Central memory CD4-positive, alpha-beta T cell (primary cell): ENCODE measurements around the gene GPBP1.
"Not testable (repeated sequence)": the region's sequence is repeated elsewhere in the genome, so short reads cannot be mapped to it uniquely, and the experiment has no call there.

ENCODE experiments used
- DNase-seq: peaks from one replicate; pipeline ENCODE4 v3.0.0; 2022
- total RNA-seq, 3 experiments: gene quantifications; one replicate each; lab custom pipeline; 2026; lab: John Stamatoyannopoulos, UW

Gene GPBP1, protein sequence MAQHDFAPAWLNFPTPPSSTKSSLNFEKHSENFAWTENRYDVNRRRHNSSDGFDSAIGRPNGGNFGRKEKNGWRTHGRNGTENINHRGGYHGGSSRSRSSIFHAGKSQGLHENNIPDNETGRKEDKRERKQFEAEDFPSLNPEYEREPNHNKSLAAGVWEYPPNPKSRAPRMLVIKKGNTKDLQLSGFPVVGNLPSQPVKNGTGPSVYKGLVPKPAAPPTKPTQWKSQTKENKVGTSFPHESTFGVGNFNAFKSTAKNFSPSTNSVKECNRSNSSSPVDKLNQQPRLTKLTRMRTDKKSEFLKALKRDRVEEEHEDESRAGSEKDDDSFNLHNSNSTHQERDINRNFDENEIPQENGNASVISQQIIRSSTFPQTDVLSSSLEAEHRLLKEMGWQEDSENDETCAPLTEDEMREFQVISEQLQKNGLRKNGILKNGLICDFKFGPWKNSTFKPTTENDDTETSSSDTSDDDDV
- total RNA-seq, result 186 to 265 (median 232) reads per million in 3 experiments

DNA sequence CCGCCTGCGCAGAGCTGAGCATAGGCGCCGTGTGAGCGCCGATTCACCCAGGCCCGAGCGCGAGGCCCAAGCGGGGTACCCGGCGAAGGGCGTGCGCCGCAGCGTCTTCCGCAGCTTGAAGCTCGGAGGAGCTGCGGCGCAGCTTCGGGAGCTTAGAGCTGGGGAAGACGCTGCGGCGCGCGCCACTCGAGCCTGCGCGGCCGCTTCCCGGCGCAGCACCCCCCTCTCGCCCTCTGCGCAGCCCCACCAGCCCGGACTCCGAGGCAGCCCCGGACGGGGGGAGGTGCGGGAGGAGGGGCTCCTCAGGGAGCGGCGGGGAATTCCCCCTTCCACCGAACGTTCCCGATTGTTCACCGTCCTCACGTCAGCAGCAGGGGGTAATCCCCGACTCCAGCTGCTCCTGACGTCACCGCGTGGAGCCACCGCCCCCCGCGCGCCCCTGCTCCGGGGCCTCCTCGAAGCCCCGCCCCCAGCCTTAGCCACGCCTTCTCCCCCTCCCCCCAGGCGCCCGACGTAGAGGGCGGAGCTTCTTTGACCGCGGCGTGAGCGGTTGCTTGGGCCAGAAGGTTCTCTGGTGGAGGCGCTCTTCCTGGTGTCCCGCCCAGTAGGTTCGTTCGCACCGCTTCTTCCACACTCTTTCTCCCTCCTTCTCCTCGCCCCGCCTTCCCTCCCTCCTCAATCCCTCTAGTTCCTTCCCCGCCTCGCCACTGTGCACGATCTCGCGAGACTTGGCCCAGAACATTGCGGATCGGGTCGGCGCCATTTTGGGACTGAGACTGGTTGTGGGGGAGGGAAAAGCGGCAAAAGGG, at the start of gene GPBP1:
Gene GPBP1, plus strand, starts transcription at position 741 of the 809 bp plus-strand sequence. CDS start 40,072 bp downstream, outside the sequence.
- peak; percentile 99 for DNase-seq

DNA sequence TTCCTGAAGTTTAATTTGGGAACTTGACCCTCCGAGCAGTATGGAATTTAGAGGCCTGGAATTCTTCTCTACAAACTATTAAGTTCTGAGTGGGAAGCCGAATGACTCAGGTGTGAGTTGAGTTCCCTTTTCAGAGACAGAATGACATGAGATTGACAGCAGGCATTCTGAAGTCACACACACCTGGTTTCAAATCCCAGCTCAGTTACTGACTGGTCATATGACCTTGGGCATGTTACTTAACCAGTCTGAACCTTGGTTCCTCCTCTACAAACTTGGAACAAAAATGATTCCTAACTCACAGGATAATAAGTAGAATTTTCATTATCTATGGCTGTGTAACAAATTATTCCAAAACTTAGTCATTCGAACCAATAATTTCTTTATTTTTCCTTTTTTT, 45.5 kb upstream of the GPBP1 start:
- no peak for DNase-seq

DNA sequence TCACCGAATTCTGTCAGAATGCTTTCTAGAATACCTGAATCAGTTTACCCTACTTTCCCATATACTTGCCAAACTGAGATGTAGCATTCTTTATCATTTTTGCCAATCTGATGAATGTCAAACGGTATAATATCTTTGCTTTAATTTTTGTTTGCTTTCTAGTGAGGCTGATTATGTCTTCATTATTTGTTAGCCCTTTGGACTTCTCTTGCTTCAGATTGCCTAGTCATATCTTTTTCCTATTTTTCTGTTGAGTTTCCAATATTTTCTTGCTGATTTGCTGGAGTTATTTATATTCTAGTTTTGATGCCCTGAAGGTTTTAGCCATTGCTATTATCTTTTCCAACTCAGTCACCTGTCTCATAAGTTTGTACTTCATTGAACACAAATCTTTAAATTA, 40.3 kb upstream of the GPBP1 start:
- DNase-seq, result no peak

DNA sequence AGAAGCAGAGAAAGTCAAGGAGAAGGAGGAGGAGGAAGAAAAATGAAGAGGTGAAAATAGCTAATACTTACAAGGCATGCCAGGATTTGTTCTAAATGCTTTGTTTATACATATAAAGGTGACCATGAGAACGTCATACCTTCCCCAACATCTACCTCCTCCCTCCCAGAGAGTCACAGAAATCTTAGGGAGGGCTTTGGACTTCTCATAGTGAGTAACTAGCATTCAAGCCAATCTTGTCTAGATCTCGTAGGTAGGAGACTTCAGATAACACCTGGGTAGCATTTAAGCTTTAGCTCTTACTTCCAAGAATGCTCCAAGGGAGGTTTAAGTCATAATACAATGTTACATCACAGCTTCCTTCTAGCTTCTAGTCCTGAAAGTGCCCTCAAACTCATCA, 36.5 kb upstream of the GPBP1 start:
- DNase-seq, result no peak

DNA sequence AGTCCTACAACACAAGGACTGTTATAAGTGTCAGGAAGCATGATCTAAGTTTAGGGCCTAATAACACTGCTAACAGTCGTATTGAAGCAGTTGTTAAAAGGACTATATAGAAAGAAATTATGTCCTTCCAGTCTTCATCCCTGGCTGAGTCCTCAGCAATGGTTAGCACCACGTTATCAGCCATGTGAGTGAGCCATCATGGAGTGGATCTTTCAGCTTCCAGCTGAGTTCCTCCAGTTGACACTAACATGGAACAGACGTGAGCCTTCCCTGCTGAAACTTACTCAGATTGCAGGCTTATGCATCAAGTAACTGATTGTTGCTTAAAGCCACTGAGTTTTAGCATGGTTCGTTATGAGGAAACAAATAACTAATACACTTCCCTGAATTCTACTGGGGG, 21.5 kb upstream of the GPBP1 start:
- DNase-seq, result no peak

DNA sequence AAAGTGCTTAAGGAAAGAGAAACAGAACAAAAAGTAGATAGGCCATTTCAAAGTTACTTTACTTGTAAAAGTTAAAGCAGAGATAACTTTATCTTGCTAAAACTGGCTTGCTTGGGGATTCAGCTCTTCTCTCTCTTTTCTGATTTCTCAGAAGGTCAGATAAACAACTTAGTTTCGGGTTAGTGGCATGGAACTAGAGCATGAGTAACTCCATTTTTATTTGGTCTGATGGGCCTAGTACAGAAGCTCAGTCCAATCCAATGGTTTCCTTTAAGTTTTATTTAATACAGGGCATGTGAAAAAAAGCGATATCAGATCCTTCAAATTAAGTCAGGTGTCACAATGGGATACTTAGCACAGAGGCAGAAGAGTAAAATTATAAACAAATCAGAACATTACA, 18.8 kb upstream of the GPBP1 start:
- DNase-seq, result no peak

DNA sequence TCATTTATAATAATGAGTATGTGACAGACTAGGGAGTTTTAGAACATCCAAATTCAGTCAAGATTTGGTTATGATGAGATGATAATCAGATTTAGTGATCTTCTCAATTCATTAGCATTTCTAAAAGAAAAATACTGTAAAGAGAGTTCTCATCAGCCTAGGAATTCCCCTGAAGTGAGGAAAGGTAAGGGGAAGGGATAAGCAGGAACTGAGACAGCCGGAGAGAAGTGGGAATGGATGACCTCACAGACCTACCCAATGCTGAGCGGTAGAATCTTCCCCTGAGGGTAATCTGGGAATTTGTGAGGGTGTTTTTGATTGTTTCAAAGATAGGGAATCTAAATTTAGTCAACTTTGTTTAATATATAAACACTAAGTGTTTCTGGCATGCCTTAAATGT, 16.7 kb upstream of the GPBP1 start:
- DNase-seq, result no peak

DNA sequence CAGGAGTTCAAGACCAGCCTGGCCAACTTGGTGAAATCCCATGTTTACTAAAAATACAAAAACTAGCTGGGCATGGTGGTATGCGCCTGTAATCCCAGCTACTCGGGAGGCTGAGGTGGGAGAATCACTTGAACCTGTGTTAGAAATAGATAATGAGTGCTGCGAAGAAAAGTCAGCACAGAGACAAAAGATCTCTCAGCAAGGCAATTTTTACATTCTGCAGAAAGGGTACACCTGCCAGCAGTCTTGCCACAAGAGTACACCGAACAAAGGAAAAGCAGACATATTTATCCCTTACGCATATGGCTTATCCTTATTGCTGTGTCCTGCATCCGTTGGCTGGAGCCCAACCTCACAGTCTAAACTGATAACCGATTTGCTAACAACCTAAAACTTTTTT, 16.2 kb upstream of the GPBP1 start:
- DNase-seq, result no peak

DNA sequence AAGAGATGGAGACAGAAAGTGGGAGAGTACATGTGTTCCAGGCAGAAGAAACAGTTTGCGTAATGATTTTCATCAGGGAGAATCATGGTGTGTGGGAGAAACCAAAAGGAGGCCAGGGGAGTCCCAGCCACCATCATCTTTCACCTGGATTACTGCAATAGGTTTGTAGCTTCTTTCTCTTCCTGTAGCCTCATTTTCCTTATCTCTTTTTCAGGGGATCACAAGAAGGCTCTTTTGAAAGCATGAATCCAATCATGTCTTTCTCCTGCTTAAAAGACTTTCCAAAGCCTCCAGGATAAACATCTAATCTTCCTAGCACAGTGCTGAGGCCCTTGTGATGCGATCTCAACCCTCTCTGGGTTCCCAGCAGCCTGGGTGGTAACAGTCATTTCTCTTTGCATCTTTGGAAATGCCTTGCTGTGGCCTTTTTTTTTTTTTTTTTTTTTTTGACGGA, 10.3 kb upstream of the GPBP1 start:
- DNase-seq, result no peak

DNA sequence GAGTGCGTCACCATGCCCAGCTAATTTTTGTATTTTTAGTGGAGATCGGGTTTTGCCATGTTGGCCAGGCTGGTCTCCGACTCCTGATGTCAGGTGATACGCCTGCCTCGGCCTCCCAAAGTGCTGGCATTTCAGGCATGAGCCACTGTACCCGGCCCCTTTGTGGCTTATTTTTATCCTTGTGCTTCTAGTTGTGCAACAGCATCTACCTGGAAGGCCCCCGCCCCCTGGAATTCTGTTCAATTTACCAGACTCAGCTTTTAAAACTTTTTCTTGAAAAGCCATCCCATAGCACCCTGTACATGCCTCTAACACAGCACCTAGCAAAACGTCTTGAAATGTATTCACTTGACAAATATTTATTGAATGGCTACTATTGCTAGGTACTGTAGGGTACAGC, 9.7 kb upstream of the GPBP1 start:
- DNase-seq, result no peak

DNA sequence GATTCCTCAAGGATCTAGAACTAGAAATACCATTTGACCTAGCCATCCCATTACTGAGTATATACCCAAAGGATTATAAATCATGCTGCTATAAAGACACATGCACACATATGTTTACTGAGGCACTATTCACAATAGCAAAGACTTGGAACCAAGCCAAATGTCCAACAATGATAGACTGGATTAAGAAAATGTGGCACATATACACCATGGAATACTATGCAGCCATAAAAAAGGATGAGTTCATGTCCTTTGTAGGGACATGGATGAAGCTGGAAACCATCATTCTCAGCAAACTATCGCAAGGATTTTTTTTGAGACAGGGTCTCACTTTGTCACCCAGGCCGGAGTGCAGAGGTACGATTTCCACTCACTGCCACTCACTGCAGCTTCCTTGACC, 8.7 kb upstream of the GPBP1 start:
- DNase-seq, result not testable (repeated sequence)

DNA sequence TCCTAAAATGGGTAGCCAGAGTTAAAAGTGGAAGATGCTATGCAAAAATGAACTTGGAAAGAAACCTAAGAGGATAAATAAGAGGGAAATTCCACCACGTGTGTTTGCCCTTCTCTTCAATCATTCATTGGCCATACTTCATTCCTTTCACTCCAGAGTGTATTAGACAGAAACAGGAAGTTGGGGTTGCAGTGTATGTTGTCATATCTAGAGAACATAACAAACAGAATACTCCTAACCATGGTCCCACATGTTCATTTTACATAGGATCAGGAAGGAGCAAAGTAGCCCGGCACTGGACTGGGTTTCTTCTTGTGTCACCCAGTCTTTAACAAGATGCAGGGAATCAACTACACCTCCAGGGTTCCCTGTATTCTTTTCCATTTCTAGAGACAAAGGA, 7.6 kb upstream of the GPBP1 start:
- no peak for DNase-seq

DNA sequence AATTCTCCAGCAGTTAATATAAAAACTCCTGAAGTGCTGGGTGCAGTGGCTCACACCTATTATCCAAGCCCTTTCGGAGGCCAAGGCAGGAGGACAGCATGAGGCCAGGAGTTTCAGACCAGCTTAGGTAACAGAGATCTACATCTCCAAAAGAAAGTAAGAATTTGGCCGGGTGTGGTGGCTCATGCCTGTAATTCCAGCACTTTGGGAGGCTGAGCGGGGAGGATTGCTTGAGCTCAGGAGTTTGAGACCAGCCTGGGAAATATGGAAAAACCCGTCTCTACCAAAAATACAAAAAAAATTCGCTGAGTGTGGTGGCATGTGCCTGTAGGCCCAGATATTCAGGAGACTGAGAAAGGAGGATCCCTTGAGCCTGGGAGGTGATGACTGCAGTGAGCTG, 6.7 kb upstream of the GPBP1 start:
- no peak for DNase-seq

DNA sequence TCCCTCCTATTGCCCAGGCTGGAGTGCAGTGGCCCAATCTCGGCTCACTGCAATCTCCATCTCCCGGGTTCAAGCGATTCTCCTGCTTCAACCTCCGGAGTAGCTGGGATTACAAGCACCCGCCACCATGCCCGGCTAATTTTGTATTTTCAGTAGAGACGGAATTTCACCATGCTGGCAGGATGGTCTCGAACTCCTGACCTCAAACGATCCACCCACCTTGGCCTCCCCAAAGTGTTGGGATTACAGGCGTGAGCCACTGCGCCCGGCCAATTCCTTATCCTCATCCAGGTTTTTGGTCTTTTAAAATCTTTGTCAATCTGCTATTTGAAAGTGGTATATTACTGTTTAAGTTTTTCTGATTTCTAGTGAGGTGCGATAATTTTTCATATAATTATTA, 3.7 kb upstream of the GPBP1 start:
- not testable (repeated sequence) for DNase-seq

DNA sequence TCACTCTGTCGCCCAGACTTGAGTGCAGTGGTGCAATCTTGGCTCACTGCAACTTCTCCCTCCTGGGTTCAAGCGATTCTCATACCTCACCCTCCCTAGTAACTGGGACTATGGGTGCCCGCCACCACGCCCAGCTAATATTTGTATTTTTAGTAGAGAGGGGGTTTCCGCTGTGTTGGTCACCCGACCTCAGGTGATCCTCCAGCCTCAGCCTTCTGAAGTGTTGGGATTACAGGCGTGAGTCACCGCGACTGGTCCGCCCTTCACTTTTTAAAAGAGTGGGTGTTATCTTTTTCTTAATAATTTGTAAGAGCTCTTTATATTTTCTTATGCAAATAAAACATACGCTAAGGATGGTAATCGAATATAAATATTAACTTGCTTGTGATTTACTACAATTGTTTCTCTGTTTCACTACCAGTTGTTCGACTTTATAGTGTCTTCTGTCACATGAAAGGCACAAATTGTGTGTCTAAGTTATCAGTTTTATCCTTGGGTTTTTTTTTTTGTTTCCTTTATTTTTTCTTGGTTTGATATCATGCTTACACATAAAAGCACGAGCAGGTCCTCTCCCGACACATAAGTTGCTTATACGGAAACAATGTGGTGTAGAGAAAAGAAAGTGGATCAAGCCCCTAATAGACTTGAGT, 1.9 kb upstream of the GPBP1 start:
- no peak for DNase-seq

DNA sequence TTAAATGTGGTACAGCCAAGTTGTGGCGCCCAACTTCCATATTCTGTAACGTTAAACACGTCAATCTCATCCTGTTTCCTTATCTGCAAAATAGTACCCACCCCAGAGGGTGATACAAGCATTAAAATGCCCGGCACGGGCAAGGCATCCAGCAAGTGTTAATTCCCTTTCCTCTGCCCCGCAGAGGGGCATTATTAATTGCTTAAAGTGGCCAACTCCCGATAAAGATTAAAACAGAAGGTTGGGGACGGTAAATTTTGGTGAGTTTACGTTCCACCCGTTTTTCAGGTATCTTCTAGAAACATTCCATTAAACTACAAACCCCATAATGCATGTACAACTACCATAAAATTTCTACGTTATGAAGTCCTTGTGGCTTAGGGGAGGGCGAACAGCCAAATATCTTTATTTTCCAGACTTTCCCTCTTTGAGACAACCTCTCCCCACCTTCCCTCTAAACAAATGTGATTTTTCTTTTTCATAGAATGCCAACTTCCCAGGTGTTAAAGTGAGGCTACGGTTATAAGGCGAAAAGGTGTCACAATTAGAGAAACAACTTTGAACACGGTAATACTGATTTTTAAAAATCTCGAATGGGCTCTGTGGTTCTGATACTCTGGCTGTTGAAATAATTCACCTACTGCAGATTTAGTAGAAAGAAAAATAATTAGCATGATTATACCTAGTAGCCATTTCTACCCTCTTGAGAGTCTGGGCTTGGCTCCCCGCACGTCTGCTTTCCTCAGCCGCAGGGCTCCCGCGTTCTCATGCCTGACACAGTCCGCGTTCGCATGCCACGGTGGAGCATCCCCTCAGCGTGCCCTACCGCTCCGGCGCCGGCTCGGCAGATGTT, 1.2 kb upstream of the GPBP1 start:
- peak; percentile 55 for DNase-seq

DNA sequence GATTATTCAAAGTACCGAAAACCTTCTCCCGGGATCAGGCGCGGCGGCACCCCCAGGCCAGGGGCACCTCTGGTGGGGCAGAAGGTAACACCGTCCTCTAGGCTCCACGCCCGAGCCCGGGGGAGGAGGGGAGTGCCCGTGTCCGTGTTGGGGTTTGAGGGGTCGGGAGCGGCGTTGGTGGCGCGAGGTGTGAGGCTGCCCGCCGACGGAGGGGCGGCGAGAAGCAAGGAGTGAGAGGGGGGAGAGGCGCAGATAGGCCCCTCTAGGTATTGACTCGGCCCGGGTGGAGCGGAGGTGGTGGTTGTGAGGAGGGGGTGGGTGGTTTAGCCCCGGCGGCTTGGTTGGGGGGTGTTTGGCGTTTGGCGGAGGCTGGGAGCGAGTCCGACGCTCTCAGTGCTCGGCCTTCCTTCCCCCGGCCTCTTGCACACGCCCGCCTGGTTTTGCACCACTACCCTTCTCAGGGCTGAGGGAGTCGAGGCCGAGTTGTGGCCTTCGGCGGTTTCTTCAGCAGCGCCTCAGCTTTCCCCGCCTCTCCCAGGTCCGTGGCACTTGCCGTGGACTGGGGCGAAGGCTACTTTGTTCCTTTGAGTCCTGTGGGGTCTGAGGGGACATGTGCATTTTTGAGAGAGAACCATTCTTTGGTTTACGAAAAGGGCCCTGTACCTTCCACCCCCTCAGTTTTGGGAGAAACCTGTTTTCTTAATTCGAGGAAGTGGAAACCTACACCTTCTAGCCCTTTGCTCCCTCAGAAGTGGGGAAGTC, 450 bp downstream of the GPBP1 start:
- DNase-seq, result peak; percentile 29

DNA sequence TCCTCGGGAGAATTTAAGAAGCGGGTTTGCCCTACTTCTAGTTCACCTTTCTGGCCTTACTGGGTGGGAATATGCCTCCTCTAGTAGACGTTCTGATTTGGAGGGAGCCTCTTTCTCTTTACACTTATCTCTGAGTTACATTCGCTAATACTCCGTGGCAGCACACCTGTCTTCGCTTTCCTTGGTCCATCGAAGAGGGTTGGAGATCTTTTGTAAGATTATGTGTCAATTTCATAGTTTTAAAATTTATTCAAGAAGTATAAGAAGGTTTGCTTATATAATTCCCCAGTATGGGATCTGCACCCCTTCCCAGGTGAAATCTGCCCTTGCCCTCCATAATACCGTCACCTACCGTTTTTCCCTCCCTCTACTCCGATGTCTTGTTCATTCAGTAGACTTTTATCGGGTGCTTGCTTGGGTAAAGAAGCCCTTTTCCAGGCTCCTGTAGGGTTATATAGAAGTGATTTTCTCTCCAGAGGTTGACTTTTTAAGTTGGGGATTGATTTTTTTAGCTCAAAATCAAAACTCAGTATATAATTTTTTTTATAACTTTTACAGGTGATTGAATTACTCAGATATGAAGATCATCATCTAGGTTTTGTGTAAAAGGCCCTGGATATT, 1.1 kb downstream of the GPBP1 start:
- DNase-seq, result no peak

DNA sequence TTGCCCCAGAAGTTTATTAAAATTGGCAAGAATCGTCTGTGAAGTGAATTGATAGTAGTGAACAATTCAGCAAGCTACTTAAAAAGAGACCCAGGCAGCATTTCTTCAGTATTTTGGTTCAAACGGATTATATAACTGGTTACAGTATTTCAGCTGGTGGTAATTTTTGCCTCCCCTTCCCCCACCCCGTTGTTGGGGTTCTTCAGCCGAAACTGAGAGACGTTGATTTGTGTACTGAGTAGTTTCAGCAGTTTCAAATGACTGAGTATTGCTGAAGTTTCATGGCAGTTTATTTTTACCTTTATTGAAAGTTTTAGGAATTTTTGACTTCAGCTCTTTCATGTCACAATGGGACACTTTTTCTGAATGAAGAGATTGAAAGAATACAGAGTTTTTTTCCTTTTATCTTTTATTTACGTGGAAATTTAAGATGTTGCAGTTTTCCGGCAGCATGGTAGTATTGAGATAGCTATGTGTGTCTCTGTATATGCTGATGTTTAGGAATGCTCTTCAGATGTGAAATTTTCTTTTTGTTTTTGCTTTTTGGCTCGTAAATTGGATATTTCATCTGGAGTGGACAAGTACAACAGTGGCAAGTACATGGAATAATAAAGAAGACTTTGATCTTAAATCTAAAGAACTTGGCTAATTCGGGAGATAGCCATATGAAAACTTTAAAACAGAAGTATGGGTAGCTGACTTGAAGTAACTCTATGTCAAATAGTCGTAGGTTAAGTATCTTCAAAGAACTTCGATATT, 1.9 kb downstream of the GPBP1 start:
- peak; percentile 27 for DNase-seq

DNA sequence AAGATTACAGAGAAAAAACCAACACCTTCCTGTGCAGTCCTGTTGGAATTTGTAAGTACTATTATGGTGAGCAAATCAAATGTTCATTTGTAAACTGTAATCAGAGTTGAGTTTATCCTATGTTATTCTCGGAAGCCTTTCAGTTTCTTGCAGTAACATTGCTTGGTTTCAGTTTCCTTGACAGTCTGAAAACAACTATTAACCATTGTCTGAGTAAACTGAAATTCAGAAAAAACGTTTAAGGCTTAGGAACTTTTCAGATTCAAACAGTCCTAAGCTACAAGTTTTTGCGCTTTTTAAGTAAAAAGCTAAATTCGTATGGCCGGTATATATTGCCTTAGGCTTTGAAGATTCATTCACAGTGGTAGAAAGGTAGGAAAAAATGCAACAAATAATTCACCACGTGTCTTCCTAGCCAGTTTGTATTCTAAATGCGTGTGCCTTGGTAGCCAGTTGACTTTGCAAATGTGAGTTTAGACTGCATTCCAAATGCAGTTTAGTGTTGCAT, 2.5 kb downstream of the GPBP1 start:
- peak; percentile 24 for DNase-seq
